GM12864 (cell line): ENCODE measurements around the gene TPK1.

Experiments used
- DNase-seq: peaks from one replicate; pipeline ENCODE4 v3.0.0-alpha.2; 2011; ENCODE audit warnings: low read depth
- H3K4me3 ChIP-seq: 2 replicates; pipeline ENCODE4 v1.5.1; 2011; ENCODE audit warnings: mild to moderate bottlenecking, low read depth, low read length, control low read depth
- CTCF ChIP-seq: IDR thresholded peaks from 2 replicates; pipeline ENCODE4 v1.5.1; 2011; ENCODE audit warnings: low read depth, mild to moderate bottlenecking, moderate library complexity, low read length, control low read depth, inconsistent platforms; ENCODE audit errors: missing control alignments

Gene TPK1

GRCh38 chr7:144403102-144403501 lies 432.8 kb downstream of the TPK1 start:
- no peak for DNase-seq
- TF ChIP-seq CTCF = no peak
- H3K4me3 ChIP-seq = no peak overlapping the region
